Limb (tissue), 2 donors: Measurements from ENCODE around the gene FAM151B.

Source experiments
- DNase-seq, 2 donors: peaks; one replicate each; pipeline ENCODE4 v3.0.0-alpha.2; 2016; ENCODE audit errors: extremely low spot score in 2 of 2

Gene FAM151B

GRCh38 chr5:80588858-80589540, 101.1 kb downstream of the FAM151B start:
- DNase-seq, result no peak

- no peak for DNase-seq
Measured at GRCh38 chr5:80590766-80591165, 102.9 kb downstream of the FAM151B start.

GRCh38 chr5:80591352-80591751, 103.5 kb downstream of the FAM151B start:
- no peak for DNase-seq

DNA sequence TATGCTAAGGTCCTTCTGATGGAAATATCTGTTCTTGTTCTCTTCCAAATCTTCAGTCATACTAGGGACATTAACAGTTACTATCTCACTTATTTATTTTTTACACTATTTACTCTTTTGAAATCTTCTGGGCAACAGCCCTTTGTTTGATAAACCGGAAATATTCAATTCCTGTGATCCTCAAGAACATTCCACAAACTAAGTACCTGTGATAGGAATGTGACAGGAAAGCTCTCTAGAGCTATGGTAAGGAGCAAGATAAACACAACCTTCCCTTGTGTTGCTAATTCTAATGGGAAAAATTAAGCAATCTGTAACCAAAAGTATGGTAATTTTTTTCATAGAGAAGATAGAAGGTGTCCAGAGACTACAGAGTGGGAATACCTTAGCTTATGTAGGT, 104.2 kb downstream of the FAM151B start:
- DNase-seq, result no peak
